ENCODE measurements around the gene IFNA6. TPM values are rescaled to one million over a fixed set of nuclear protein-coding genes. Genes with fewer than 3 reads are reported as not detected.

Gene IFNA6
- total and polyA plus RNA-seq, 2 donors (not counting 3 experiments of a cell fraction or from before 2014, with no cell fraction given): not detected

GRCh38 chr9:21320465-21320864 lies 30.2 kb downstream of the IFNA6 start:
- dilution Hi-C loops (cut with MboI; ENCODE audit: extremely low pct_ligation_motif_present, low sequenced_read_pairs) (no loop called here), intact Hi-C loops (cut with micrococcal nuclease) (no loop called here)
- Histone ChIP-seq H4K20me1 (replicated peaks; ENCODE audit: control insufficient read depth, extremely low read depth, insufficient read depth, low read length) (no peaks in the 10 kb centered on the region), H3K4me1 (ENCODE audit: control insufficient read depth, extremely low read depth, insufficient read depth, low read length) (peaks cover 20% of the 10 kb centered on the region), H3K79me2 (ENCODE audit: control insufficient read depth, insufficient read depth, low read length) (peaks cover 2% of the 10 kb centered on the region), H3K27ac (ENCODE audit: insufficient read depth, low read depth, low read length) (no peak overlapping the region), H3K4me2 (ENCODE audit: insufficient read depth, low read length) (no peak overlapping the region), H3K4me3 (replicated peaks in 1 of 3; ENCODE audit: insufficient read depth in 1 of 3, low read depth in 1 of 3, low read length in 3 of 3) (no peak overlapping the region), H3K9me1 (replicated peaks; ENCODE audit: control insufficient read depth, extremely low read depth, insufficient read depth, low read length) (no peaks in the 10 kb centered on the region), H3K27me3 (ENCODE audit: control insufficient read depth in 2 of 2, insufficient read depth in 2 of 2, low read length in 2 of 2) (peaks cover 10 to 14% of the 10 kb centered on the region in 2 experiments), H2AFZ (ENCODE audit: low read depth, low read length) (no peak overlapping the region), H3K36me3 (ENCODE audit: control insufficient read depth in 2 of 2, extremely low read depth in 1 of 2, insufficient read depth in 2 of 2, low read length in 2 of 2) (peaks cover 2 to 6% of the 10 kb centered on the region in 2 experiments), H3K9ac (replicated peaks; ENCODE audit: extremely low read depth, insufficient read depth, low read length) (no peak overlapping the region), H3K9me3 (replicated peaks; ENCODE audit: control insufficient read depth, insufficient read depth, low read length) (no peaks in the 10 kb centered on the region)
- FAIRE-seq (no peak), DNase-seq (ENCODE audit: low read depth, low spot score) (no peak)
- no TSS peak for BruUV-seq (replicated peaks)
- CTCF ChIA-PET: interaction anchor here (0.7 to 1.9 kb wide), 5 partner anchors 13 to 146 kb away, joined by 3 to 22 read pairs (median 4); no protein-coding TSS in a partner anchor
- POLR2A ChIA-PET: no interaction called here
- TF ChIP-seq EZH2 (IDR thresholded peaks at IDR 0.05; ENCODE audit: borderline replicate concordance, low read depth, low read length, severe bottlenecking) (no peak), CTCF (IDR thresholded peaks at IDR 0.05; ENCODE audit: extremely low read depth in 1 of 2, insufficient read depth in 1 of 2, low read depth in 1 of 2, low read length in 2 of 2) (no peak), MAX (IDR thresholded peaks at IDR 0.05; ENCODE audit: insufficient read depth, insufficient read length) (no peak), POLR2AphosphoS5 (IDR thresholded peaks at IDR 0.05; ENCODE audit: insufficient read depth, low read depth, low read length) (no peak), GATA2 (IDR thresholded peaks at IDR 0.05; ENCODE audit: insufficient read depth, insufficient read length, low read depth, low read length) (peak; percentile 36)
